Ramos (cell line): ENCODE data around the gene AGBL5.

ENCODE experiments used
- in situ Hi-C: fragments of 300-500 bp; cut with MboI; formaldehyde crosslinking; loops from one replicate; pipeline ENCODE4 v1.14.3; 2022; ENCODE audit warnings: low sequenced_read_pairs; ENCODE audit not compliant: unreplicated experiment

Gene AGBL5

DNA sequence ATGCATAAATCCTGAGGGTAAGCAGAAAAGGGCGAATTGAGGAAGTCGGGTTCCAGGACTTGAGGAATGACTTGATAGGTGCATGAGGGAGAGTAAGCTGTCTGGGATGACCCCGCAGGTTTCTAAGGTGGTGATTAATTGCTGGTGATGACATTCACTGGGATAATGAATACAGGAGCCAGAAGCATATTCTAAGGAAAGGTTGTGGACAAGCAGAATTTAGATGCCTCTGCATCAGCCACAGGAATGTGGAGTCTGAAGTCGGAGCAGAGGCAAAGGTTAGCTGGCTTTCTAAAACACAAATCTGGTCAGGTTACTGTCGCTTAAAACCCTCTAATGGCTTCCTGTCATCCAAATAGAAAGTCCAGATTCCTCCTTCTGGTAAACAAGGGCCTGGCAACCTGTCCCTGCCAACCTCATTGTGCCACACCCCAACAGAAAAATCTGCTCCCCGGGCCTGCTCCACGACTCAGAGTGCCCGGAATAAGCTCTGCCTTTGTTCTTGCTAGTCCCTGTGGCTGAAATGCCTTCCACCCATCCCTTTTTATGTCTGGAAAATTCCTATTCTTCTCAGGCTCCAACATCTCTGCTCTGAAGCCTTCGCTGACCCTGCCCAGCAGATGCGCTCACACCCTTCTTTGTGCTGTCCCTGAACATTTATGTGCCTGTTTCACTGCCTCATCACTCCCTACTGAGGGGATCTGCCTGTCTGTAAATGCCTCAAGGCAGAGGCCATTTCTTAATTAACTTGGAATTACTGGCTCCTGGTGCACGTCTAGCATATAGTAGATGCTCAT is 30.0 kb upstream of the AGBL5 start:
- in situ Hi-C loops: no loop called here

DNA sequence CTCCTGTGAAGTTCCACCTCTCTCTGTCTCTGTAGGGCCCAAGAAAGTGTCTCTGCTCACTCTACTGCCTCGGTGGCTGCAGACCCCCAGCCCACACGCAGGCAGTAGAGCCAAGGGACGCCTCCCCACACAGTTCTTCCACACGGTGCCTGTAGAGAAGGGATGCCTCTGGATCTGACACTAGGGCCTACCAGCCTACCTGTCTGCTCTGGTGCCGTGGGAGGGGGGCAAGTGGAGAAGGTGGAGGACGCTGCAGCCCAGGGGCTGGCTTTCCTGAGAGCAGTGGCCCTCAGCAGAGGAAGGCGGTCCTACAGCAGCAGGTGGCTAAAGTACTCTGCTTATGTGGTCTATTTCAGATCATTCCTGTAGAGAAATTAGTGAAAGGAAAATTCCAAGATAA is 27.7 kb upstream of the AGBL5 start:
- in situ Hi-C loops: no loop called here

DNA sequence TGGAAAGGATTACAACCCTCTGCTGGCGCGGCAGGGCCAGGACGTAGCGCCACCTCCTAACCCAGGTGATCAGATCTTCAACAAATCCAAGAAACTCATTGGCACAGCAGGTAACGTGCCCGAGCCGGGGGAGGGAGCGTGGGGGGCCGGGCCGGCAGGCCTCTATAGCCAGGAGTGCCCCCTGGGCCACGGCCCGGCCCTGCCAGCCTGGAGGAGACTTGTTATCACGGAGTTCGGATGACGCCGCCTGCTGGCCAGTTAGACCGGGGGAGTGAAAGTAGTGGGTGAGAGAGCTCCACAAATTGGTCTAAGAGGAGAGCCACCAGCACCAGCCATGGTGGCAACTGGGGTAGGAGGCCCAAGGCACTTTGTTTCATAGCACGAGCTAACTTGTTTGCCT is 27.3 kb upstream of the AGBL5 start:
- in situ Hi-C loops: no loop called here

DNA sequence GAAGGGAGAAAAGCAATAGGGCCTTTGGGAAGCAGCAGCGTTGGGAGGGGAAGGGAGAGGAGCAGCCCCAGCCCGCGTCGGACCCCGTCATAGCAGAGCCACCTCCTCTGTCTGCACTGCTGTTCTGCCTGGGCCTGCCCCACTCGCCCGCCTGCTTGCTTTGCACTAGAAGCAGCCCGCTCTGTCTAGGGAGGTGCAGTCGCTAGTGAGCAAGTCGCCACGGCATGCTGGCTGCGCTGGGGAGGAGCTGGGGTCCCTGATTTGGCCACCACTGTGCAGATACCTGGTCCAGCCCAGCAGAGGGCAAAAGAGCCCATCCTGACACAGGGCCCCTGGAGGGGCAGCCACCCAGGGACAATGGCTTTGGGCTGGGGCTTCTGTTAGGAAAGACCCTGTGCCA is 26.7 kb upstream of the AGBL5 start:
- in situ Hi-C loops: no loop called here

DNA sequence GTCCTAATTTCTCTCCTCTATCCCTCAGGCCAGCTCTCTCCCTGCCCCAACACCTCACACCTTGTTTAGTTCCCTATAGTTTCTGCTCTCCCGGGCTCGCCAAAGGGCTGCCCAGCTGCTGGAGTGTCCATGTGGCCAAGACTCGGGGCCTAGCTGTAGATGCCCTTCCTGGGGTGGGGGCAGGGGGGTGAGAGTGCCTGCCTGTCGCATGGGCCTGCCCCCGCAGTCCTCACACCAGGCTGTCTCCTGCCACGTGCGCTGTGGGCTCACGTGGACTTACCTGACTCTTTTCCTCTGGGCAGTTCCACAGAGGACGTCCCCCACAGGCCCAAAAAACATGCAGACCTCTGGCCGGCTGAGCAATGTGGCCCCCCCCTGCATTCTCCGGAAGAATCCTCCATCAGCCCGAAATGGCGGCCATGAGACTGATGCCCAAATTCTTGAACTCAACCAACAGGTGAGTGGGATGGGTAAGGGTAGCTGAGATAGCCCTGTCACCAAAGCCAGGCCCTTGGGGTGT is 26.1 kb upstream of the AGBL5 start:
- in situ Hi-C loops: no loop called here

DNA sequence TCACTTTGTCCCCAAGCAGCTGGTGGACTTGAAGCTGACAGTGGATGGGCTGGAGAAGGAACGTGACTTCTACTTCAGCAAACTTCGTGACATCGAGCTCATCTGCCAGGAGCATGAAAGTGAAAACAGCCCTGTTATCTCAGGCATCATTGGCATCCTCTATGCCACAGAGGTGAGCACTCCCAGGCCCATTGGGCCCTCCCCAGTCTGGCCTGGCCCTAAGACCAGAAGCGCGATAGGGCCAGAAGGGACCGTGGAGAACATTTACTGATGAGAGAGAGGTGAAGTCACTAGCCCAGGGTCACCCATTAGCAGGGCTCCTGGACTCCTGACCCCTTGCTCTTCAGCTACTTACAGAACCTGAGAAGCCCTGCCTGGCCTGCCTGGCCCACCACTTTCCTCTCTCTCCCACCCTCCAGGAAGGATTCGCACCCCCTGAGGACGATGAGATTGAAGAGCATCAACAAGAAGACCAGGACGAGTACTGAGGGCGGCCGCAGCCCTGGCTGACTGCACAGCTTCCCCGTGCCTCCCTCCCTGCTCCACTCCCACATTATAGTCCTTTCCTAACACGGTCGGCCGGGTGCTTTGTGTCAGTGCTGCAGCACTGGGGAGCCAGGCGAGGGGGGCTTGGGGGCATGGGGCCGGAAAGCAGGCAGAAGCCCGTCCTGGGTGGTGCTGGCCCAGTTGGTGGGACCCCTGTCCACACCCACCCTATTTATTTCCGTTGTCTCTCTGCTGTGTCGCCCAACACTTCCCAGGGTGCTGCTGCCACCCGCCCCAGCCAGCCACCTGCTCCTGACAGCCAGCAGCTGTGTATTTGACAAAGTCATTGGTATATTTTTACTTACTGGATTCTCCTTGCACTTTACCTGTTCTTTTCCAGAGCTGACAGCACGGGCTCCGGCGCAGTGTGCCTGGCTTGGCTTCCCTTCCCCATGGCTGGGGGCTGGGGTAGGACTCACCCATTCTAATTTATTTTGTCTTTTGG is 25.3 kb upstream of the AGBL5 start:
- in situ Hi-C loops: no loop called here

DNA sequence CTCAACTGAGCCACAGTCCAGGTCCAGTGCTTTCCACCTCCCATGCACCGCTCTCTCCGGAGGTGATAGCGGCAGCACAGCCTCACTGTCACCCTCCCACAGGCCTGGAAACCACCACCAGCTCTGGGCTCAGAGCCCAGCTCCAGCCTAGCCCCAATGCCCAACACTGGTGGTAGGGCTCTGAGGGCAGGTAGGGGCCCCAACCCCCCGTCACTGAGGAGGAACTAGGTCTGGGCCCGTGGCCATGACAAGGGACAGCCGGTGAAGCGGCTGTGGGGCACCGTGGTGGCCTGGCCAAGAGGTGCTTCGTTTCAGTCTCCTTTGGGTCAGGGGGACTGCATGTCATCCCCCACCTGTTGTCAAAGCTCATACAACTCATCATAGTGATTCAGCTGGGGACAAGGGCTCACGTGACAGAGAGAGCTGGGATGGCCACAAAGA is 24.2 kb upstream of the AGBL5 start:
- in situ Hi-C loops: no loop called here

DNA sequence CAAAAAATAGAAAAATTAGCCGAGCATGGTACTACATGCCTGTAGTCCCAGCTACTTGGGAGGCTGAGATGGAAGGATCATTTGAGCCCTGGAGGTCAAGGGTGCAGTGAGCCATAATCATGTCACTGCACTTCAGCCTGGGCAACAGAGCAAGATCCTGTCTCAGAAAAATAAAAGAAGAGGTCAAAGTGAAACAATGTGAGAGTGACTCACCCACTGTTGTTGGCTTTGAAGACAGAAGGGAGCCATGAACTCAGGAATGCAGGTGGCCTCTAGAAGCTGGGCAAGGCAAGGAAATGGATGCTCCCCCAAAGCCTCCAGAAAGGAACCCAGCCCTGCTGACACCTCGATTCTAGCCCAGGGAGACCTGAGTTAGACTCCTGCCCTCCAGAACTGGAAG is 22.4 kb upstream of the AGBL5 start:
- in situ Hi-C loops: no loop called here

DNA sequence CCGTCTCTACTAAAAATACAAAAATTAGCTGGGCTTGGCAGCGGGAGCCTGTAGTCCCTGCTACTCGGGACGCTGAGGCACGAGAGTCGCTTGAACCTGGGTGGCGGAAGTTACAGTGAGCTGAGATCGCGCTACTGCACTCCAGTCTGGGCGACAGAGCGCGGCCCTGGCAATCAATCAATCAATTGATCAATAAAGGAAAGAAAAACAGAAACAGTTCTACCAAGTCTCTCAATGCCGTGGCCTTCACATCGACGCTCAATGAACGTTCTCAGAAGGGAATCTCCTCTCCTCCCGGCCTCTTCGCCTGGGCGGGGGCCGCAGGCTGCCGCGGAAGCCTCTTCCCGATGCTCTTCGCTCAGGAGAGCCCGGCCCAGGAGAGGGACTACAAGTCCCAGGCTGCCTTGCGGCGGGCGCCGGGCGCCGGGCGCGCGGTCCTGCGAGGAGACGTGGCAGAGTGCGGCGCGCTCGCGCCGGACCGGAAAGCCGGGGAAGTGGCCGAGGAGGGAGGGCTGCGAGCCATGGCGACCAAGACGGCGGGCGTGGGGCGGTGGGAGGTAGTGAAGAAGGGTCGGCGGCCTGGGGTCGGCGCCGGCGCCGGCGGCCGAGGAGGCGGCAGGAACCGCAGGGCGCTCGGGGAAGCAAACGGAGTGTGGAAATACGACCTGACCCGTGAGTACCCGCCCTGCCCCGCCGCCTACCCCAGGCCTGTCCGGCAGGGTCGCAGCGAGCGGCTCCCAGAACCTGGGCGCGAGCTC is 18.8 kb upstream of the AGBL5 start, which contains the start of gene TMEM214:
TSS of gene TMEM214 (plus strand) at position 471 of the 758 bp plus-strand sequence. CDS start at position 522, 51 bp downstream.
- in situ Hi-C loops: no loop called here

DNA sequence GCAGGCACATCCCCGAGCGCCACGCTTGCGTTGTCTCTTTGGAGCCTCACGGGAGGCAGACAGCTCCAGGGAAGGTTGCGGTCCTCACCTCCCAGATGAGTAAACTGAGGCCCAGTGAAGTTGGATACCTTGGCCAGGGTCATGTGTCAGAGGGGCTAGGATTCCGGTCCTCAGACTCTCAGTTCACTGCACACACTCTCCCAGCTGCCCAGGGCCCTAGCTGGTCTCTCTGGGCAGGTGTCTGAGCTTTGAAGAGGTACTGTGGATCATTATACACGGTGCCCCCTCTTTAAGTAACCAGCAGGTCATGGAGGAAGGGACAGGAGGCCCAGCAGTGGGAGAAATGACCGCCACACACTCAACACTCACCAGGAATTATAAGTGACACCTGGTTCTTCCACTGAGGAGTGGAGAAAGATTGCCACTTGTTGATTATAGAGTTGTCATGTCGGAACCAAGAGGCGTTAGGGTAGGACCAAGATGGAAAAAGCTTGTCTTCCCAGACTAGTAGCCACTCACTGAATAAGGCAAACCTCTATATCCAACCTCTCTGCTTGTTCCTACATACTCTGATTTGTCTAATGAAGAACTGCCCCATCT is 18.1 kb upstream of the AGBL5 start:
- in situ Hi-C loops: no loop called here

DNA sequence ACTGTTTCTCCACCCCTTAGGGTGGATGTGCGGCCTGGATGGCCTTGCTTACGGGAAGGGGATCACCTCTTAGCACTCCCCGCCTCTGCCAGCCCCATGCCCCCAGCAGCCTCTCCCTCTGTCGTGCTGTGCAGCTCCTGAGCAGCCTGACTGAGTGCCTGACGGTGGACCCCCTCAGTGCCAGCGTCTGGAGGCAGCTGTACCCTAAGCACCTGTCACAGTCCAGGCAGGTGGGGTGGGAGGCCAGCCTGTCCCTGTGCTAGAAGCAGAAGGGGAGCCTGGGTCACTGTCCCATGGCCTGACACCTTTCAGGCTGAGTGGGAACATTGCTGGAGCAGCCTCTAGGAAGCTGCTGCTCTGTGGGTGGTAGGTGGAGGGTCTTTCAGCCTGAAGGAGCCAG is 13.5 kb upstream of the AGBL5 start:
- in situ Hi-C loops: no loop called here

DNA sequence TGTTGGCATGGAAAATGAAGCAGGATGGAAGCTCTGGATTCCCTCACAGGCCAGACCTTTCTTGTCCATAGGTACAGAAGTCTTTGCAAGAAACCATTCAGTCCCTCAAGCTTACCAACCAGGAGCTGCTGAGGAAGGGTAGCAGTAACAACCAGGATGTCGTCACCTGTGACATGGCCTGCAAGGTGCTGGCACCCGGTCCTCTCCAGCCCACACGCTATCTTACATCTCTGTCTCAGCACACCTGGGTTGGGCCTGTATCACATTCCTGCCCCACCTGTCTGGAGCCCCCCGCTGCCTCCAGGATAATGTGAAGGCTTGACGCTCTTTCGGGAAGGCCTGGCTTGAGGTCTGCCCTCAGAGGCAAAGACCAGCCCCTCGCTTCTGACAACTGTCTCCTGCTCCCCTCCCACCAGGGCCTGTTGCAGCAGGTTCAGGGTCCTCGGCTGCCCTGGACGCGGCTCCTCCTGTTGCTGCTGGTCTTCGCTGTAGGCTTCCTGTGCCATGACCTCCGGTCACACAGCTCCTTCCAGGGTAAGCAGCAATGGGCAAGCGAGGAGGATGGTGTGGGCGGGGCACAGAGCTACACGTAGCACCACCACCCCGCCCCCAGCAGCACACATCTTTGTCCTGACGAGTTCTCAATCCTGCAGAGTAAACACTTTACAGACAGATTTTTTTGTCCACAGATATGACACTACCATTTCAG is 12.7 kb upstream of the AGBL5 start:
- in situ Hi-C loops: no loop called here

DNA sequence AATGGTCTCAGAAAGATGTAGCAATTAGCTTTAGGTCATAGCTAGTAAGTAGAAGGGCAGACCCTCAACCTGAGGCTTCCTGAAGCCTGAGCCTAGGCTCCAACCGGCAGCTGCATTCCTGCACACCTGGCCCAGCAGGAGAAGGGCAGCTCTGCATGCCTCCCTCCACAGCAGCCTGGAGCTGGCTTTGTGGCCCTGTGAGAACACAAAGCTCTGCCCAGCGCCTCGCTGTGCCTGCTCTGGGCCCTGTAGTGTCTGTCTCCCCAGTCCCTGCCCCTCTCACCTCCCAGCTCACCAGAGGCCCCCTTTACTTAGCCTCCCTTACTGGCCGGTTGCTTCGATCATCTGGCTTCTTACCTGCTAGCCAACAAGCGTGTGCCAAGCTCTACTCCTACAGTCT is 12.0 kb upstream of the AGBL5 start:
- in situ Hi-C loops: no loop called here

DNA sequence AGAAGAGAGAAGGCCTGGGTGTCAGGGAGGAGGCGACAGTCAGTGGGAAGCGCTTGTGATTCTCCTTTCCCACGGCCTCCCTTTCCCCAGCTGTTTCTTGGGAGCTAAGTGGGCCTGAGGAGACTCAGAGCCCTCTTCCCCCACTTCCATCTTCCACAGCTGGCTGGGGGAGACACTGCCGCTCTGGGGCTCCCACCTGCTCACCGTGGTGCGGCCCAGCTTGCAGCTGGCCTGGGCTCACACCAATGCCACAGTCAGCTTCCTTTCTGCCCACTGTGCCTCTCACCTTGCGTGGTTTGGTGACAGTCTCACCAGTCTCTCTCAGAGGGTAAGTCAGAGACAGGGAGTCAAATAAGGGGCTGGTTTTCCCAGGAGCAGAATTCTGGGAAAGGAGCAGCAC is 11.6 kb upstream of the AGBL5 start:
- in situ Hi-C loops: no loop called here

DNA sequence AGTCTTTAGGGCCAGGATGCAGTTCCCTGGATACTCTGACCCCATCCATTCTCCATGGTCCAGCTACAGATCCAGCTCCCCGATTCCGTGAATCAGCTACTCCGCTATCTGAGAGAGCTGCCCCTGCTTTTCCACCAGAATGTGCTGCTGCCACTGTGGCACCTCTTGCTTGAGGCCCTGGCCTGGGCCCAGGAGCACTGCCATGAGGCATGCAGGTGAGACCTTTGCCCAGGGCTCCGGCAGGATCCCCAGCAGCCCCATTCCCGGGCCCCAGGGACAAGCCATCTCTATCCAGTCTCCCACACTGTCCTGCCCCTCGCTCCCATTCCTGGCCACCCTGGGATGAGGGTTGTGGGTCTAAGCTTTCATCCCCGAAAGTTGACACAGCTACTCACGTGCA is 11.2 kb upstream of the AGBL5 start:
- in situ Hi-C loops: no loop called here

DNA sequence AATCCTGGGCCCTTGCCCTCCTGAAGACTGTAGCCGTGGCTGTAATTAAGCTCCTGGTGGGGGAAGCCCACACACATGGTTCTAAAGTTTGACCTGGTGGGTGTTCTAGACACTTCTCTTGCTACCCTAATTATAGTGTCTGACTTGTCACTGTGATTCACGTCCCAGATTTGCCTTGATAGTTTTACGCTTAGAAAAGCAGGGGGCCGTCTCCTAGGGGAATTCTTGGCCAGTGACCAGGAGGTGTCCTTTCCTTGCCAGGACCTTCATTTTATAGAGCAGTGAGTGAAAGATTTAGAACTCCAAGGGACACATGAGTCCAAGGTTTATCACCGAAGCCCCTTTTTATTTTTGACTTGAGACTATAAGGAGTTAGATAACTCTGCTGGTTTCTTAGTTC is 9.7 kb upstream of the AGBL5 start:
- in situ Hi-C loops: no loop called here

DNA sequence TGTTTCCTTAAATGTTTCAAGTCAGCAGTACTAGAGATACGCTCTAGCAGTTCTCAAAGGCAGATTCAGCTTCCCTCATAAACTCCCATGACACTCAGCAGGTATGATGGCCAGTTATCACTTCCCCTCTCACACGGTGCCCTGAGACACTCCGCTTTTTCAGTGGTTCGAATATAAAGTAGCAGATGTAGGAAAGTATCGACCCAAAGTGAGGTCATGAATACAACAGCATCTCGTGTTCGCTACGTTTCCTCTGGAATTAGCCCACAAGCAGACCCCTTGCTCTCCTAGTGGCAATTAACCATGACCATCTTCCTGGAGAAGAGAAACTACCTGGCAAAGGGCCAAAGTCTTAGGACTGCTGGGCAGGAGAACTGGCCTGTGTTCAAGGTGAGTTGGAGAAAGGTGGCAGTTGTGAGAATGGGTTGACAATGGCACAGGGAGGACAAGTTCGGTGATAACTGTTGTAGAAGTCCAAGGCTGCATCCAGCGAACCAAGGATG is 9.3 kb upstream of the AGBL5 start:
- in situ Hi-C loops: no loop called here

DNA sequence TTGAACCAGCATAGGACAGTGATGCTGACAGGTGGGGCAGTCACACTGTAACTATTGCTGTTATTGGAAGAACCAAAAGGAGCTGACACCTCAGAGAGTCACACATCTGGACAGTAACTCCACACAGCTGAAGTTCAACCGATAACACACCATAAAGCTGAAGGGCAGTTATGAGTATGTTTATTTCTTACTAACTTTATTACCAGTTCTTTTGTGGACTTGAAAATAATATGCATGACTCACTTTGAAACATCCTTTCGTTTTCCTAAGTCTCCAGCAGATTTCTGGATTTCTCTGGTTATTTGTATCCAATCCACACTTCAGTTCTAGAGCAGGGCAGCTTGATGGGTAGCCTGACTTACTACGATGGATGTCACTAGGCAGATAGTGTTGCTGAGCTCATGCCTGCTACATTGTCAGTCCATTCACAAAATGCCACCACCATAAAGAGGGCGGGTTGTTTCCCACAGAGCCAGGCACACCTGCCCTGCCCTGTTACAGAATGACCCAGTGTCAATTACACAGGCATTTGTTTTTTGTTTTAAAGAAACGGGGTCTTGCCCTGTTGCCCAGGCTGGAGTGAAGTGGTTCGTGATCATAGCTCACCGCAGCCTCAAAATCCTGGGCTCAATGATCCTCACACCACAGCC is 8.4 kb upstream of the AGBL5 start:
- in situ Hi-C loops: no loop called here
